Inferior parietal cortex (tissue), 1 donor: ENCODE measurements around the gene FAF1.
"Not testable (repeated sequence)": the region's sequence is repeated elsewhere in the genome, so short reads cannot be mapped to it uniquely, and the experiment has no call there.

Experiments
- DNase-seq: peaks from one replicate; pipeline ENCODE4 v3.0.0-alpha.2; 2016; ENCODE audit errors: extremely low spot score

Gene FAF1

DNA sequence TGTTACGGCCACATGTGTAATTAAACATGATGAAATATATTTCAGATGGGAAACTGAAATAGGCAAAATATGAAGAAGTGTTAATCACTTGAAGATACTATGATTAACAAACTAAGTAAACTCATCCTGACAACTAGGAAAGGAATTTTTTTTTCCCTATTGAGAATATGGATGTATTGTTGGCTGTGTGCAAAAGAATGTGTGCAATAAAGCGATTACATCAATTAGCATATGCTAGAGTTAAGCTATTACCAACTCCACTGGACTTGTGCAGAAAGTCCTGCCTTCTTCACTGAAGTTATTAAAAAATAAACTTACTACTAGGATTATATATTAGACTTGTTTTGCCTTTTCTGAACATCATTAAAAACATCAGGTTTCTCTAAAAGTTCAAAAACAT, 393.7 kb downstream of the FAF1 start:
- DNase-seq, result no peak

DNA sequence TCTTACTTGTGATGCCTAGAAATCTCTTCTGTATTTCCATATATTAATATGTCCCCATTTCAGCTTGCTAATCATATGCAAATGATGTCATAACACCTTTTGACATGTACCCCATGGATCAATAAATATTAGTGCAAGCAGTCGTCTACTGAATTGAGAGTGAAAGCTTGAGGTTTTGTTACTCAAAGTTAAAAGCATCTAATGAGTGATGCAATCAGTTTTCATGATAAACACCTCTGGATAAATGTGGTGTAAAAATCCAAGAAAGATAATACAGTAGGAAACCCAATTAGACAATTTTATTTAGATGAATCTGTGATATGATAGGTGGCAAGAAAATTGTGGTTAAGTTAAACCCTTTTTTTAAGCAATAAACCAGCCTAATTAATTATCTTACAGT, 395.6 kb downstream of the FAF1 start:
- no peak for DNase-seq

DNA sequence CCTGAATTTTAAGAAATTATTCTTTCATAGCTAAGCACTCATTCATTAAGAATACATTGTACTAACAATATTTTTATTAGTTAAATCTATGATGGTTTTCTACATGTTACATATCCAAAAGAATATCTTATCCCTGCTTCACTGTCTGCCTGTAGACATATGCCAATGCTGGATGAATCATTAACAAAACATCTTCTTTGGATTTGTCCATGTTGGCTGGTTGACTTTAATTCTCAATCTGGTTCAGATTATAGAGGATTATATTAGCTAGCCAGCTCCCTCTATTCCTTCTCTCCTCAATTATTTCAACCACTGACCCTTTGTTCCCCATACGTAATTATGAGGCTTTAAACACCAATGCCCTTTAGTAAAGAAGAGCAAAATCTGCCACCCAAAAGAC, 398.0 kb downstream of the FAF1 start:
- no peak for DNase-seq

DNA sequence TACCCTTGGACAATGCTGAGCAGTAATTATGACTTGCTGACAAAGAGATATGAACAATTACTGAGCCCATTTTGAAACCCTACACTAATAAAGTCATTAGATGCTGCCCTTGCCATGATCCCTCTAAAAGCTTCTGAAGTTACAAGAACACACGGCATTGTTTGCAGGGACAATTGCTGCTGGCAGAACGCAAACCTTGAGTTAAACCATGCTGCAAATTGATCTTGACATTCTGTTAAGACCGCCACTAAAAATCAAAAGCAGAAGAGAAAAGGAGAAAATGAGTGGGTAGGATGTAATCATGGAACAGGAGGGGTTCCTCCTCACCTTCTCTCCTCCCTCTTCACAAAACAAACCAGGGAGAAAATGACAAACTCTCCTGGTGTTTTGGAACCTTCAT, 400.6 kb downstream of the FAF1 start:
- DNase-seq, result no peak

DNA sequence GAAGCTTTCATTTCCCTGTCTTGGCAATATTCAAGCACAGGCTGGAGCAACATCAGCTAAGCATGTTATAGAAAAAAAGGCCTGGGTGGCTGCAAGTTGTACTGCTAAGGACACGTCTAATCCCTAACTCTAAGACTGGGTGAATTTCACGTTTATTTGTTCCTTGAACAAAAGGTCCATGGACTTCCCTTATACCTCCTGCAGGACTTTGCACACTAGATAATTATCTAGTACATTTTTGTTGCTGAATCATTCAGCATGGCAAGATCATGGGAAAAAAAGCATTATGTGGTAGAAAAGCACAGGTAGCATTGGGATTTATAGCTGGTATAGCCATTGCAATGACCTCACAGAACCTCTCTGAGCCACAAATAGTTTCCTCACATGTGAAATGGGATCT, 406.1 kb downstream of the FAF1 start:
- DNase-seq, result no peak

DNA sequence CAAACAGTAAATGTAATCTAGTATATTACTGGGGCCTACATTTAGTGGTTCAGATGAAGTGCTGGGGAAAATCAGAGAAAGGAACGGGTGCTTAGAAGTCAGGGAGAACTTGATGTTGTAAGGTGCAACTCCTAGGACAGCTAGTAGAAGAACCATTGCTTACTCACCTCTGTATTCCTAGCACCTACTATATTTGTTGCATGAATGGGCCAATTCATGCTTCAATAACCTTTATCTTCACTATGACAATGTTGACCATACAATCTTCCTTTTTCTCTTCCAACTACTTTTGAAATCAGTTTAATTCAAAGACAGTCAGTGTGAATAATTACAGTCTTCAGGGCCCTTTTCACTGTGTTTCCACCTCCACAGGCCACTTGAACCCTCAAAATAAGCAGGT, 411.8 kb downstream of the FAF1 start:
- no peak for DNase-seq

DNA sequence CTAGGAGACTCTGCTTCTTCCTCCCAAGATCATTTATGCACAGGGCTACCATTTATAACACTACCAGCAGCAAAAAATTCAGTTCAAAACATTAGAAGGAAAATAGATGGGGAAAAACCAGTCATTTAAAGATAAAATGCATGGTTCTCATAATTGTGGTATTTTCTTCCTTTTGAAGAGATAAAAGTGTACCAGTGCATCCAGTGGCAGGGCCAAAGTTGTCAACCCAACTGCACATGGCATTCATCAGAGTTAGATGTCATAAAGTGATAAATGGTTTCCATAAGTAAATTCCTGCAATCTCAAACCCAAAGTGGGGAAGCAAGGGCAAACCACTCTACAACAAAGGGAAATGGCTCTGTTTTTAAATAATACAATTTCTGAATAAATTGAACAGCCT, 417.7 kb downstream of the FAF1 start:
- DNase-seq, result no peak

DNA sequence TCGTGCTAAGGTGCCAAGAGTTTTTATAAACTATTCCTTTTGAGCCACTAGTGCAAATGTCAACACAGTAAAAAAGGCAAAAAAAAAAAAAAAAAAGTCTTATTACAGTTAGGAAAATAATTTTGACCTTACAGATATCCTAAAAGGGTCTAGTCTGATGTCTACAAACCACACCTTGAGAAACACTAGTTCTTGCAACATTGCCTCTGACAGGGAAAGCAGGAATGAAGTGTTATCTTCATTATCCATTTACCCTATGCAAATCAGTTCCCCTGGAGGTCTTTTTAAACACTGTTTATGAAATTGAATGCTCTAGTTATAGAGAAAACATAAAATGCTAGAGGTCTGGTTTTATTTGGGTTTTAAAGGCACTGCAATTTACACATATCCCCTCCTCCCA, 421.6 kb downstream of the FAF1 start:
- DNase-seq, result no peak

DNA sequence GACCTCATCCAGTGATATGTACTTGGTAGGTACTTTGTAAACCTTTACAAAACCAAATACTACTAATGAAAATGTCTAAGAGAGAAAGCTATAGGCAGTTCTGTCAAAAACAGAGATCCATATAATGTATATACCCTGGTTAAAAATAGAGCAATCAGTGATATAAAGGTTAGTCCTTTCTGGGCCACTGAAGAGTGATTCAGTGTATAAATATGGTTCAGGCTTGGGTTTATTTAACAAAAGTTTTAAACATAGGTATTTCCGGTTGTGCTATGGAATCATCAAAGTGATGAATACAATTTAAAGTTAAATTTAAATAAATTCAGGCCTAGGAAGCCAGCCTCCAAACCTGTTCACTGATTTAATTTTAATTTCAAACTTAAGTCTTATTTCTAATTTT, 428.5 kb downstream of the FAF1 start:
- DNase-seq, result no peak

DNA sequence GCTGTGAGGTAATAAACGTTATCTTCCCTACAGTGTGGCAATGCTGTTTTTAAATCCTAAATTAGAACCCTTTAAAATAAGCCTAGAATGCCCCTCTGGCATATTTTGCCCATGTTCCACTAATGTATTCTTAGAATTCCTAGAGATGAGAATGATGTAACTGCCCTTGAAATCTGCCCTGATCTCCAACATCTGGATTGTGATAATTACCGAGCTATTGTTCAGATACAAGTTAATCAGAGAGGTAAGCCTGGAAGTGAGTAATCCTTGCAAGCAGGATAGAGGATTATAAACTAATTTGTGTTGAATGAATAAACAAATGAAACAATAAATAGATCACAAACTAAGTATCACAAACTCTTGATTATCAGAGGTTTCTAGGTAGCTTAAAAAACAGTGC, 429.0 kb downstream of the FAF1 start:
- DNase-seq, result no peak

DNA sequence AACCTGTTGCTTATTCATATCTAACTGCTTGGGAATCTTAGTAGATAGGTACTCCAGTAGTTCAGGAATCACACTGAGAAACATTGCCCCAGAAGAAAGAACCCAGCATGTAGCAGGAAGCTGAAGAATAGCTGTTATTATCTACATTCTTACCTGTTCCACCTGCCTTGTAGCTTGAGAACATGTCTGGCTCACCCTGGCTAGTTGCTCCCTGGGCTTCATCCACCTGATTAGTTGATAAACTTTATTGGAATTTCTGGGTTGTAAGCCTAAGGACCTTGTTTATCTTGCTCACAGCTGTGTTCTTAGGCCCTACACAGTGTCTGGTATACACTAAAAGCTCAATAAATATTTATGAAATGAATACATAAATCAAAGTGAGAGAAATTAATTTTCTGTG, 430.6 kb downstream of the FAF1 start:
- no peak for DNase-seq

DNA sequence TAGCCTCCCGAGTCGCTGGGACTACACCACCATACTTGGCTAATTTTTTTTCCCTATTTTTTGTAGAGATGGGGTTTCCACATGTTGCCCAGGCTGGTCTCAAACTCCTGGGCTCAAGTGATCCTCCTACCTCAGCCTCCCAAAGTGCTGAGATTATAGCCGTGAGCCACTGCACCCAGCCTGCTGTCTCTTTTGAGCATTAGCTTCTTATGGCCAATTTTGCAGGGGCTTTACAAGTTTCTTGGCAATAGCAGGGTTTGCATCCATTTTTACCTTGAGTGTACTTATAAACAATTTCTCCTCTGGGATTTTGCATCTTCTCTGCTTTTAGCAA, 432.1 kb downstream of the FAF1 start:
- not testable (repeated sequence) for DNase-seq

DNA sequence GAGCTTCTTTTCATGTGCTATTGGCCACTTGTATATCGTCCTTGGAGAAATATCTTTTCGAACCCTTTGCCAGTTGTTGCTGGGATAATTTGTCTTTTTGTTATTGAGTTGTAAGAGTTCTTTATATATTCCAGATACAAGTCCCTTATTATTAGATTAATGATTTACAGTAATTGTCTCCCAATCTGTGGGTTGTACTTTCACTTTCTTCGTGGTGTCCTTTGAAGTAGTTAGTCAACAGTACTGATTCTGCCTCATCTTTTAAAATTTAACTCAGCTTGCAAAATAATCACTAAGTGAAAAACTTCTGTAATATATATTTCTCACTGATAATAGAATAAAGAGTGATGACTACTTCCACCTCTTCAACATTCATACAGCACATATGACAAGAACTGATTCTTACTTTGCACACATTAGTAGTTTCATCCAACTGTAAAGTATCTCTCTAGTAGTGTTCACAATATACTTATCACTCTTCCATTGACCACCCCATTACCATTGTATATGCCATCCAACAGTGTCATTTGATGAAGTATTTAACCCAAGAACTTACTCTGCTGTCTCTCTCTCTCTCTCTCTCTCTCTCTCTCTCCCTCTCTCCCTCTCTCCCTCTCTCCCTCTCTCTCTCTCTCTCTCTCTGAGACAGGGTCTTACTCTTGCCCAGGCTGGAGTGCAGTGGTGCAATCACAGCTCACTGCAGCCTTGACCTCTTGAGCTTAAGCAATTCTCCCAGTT, 432.6 kb downstream of the FAF1 start:
- DNase-seq, result no peak

DNA sequence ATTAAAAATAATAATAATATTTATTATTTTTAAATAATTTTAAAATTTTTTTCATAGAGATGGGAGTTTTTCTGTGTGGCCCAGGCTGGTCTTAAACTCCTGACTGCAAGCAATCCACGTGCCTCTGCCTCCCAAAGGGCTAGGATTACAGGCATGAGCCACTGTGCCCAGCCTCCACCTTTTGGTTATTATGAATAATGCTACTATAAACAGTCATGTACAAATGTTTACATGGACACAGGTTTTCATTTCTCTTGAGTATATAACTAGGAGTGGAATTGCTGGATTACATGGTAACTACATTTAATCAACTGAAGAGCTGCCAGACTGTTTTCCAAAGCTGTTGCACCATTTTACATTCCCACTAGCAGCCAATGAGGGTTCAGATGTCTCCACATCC, 433.6 kb downstream of the FAF1 start:
- DNase-seq, result no peak

DNA sequence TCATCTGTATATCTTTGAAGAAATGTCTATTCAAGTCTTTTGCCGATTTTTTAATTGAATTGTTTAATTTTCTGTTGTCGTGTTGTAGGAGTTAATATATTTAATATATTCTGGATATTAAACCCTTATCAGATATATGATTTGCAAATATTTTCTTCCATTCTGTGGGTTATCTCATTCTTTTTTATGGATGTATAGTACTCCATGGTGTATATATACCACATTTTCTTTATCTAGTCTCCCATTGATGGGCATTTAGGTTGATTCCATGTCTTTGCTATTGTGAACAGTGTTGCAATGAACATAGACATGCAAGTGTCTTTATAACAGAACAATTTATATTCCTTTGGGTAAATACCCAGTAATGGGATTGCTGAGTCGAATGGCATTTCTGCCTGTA, 436.5 kb downstream of the FAF1 start:
- no peak for DNase-seq

DNA sequence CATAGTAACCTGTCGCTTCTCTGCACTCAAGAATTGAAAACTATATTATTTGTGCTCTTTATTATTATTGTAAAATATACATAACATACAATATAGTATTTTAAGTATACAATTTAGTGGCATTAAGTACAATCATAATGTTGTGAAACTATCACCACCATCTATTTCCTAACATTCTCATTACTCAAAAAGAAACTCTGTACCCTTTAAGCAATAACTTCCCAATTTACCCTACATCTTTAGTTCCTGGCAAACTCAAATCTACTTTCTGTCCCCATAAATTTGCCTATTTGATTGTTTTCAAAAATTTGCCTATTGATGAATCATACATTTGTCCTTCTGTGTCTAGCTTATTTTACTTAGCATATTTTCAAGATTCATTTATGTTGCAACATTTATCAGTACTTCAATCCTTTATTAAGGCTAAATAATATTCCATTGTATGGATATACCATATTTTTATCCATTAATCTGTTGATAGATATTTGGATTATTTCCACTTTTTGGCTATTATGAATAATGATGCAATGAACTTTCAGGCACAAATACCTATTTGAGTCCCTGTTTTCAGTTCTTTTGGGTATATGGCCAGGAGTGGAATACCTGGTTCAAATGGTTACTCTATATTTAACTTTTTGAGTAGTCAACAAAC, 437.2 kb downstream of the FAF1 start:
- no peak for DNase-seq

DNA sequence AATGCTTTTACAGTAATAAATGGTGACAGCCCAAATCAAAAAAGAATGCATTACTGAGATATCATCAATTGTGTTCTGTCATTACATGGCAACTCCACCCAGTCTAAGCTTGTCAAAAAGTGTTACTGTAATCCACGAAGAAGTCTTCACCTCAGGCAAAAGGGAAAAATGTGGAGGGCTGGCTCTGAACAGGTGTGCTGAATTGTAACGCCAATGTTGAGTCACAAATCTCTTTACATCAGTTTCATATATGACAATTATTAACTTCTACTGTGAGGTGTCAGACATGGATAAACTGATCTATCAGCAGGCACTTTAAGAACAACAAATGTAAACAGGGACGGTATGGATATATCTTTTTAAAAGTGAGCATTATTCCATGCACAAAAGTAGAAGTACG, 438.4 kb downstream of the FAF1 start:
- DNase-seq, result no peak

DNA sequence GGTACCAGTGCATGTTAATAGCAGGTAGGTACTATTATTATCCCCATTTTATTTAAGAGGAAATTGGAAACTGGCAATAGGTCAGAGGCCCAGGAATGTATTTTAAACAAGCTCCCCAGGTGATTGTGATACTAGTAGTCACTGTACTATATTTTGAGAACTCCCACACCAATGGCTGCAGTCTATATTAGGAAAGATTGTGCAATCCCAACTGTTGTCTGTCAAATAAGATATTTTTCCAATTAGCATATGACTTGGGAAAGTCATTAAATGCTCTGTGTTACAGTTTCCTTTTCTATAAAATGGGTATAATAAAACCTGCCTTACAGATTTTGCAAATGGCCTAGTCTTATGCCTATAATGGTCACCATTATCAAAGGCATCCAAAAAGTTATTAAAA, 442.6 kb downstream of the FAF1 start:
- no peak for DNase-seq

DNA sequence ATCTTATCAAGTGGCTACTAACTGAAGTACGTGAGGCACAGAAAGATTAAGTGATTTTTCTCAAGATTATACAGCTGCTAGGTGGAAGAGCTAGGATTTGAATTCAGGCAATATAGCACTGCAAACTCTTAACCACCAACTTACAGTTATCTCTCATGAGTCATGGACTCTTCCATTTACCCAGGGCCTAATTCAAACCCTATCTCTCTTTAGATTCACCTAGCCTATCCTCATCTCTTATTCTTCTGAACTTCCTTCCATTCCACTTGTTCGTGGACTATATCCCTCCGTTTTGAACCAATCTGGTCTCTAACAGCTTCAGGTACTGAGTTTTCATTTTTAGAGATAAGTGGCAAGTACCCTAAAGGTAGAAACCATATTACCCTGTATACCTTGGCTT, 444.0 kb downstream of the FAF1 start:
- no peak for DNase-seq

DNA sequence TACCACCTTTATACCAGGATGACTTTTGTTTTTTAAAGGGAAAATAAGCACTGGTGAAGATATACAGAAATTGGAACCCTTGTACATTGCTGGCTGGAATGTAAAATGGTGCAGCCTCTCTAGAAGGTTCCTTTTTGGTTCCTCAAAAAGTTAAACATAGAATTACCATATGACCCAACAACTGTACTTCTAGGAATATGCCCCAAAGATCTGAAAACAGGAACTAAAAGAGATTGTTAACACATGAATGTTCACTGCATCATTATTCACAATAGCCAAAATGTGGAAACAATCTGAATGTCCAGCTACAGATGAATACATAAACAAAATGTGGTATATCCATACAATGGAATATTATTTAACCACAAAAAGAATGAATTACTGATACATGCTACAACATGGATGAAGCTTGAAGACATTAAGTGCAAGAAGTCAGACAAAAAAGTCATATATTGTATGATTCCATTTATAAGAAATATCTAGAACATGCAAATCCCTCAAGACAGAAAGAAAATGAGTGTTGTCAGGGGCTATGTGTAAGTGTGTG, 452.0 kb downstream of the FAF1 start:
- no peak for DNase-seq

DNA sequence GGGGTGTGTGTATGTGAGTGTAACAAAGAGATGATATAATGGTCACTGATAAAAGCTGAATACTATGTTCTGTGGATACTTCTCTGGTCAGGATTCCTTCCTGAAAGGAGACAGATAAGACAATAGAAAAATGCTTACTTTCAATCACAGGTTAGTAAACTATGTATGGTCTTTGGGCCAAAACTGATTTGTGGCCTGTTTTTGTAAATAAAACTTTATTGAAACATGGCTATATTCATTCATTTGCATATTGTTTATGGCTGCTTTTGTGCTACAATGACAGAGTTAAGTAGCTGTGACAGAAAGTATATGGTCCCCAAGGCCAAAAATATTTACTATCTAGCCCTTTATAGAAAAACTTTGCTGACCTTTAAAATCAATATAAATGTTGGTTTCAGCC, 454.6 kb downstream of the FAF1 start:
- no peak for DNase-seq

DNA sequence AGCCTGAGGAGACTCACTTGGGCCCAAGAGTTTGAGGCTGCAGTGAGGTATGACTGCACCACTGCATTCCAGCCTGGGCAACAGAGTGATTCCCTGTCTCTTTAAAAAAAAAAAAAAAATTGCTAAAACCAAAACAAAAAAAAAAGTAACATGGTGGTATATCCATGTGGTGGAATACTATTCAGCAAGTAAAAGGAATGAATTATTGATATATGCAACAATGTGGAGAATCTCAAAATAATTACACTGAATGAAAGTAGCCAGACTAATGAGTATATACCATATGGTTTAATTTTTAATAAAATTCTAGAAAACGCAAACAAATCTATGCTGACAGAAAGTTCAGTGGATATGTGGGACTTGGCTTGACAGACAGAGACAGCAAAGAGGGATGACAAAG, 456.6 kb downstream of the FAF1 start:
- DNase-seq, result no peak

DNA sequence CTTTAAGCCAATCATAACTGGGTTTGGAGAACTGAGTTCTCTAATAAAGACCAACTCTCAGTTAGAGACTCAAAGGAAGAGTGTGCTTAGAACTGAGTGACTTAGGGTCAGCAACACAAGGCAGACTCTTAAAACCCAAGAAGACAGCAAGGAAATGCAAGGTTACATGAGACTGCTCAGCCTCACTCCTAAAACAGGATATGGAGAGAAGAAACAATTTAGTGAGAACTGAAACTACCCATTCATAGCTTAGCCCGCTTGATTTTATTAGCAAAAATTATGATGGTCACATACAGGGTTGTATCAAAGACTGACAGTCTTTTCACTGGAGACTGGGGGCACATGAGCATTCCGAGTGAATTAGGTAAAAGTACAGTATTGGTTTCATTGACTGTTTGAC, 457.9 kb downstream of the FAF1 start:
- DNase-seq, result no peak

DNA sequence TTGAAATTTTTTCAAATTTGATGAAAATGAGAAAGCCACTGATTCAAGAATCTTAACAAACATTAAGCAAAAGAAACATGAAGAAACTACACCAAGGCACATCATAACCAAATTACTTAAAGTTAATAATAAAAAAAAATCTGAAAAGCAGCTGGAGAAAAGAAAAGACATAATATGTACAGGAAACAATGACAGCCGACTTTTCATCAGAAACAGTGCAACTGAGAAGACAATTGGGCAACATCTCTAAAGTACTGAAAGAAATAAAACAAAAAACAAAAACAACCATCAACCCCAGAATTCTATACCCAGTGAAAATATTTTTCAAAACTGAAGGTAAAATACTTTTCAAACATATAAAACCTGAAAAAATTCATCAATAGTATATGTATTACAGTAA, 463.1 kb downstream of the FAF1 start:
- no peak for DNase-seq
